Neural cell (in vitro differentiated cells): ENCODE results near the gene CTR9.

ENCODE experiments used
- CTCF ChIP-seq: fragments of 450-650 bp; IDR thresholded peaks from 2 replicates; pipeline ENCODE4 v1.5.1; 2014; ENCODE audit warnings: antibody characterized with exemption, mild to moderate bottlenecking, moderate library complexity; ENCODE audit not compliant: poor library complexity, severe bottlenecking
- EP300 ChIP-seq: fragments of 450-650 bp; conservative IDR thresholded peaks from 2 replicates; pipeline ENCODE4 v1.6.1; 2014; ENCODE audit warnings: antibody characterized with exemption, mild to moderate bottlenecking, moderate library complexity; ENCODE audit not compliant: poor library complexity, severe bottlenecking
- EZH2 ChIP-seq: fragments of 200-600, 300-800 bp; shearing (Covaris generic), sonication (generic); IDR thresholded peaks from 2 replicates; pipeline ENCODE4 v1.6.1; 2014; ENCODE audit warnings: antibody characterized with exemption, low read length, borderline replicate concordance, mild to moderate bottlenecking; ENCODE audit not compliant: insufficient read depth, poor library complexity, severe bottlenecking
- MXI1 ChIP-seq: fragments of 450-650 bp; conservative IDR thresholded peaks from 2 replicates; pipeline ENCODE4 v1.6.1; 2014; ENCODE audit warnings: antibody characterized with exemption, mild to moderate bottlenecking; ENCODE audit not compliant: poor library complexity, severe bottlenecking
- POLR2AphosphoS5 ChIP-seq: IDR thresholded peaks from 2 replicates; pipeline ENCODE4 v1.6.1; 2012
- RAD21 ChIP-seq: fragments of 450-650 bp; conservative IDR thresholded peaks from 2 replicates; pipeline ENCODE4 v1.6.1; 2014; ENCODE audit warnings: antibody characterized with exemption, mild to moderate bottlenecking, moderate library complexity
- REST ChIP-seq: IDR thresholded peaks from 2 replicates; pipeline ENCODE4 v1.6.1; 2012; ENCODE audit warnings: borderline replicate concordance
- SMC3 ChIP-seq: fragments of 450-650 bp; conservative IDR thresholded peaks from 2 replicates; pipeline ENCODE4 v1.6.1; 2014; ENCODE audit warnings: antibody characterized with exemption, mild to moderate bottlenecking, moderate library complexity; ENCODE audit not compliant: poor library complexity
- TAF1 ChIP-seq: IDR thresholded peaks from 2 replicates; pipeline ENCODE4 v1.6.1; 2012; ENCODE audit warnings: low read depth

- no peak for TF ChIP-seq CTCF
- TF ChIP-seq REST: no peak
- no peak for TF ChIP-seq EP300
- no peak for TF ChIP-seq RAD21
- no peak for TF ChIP-seq POLR2AphosphoS5
- no peak for TF ChIP-seq EZH2
- no peak for TF ChIP-seq TAF1
- TF ChIP-seq SMC3: no peak
- TF ChIP-seq MXI1: no peak
These were observed 77.4 kb downstream of the CTR9 start for GRCh38 chr11:10828402-10828801.
